GM12878 (cell line): Measurements from ENCODE around the gene TP53I3.

Source experiments
- EGR1 ChIP-seq, 2 experiments: IDR thresholded peaks; 1 replicate in 1 of 2; 2 replicates in 1 of 2; pipeline ENCODE4 v1.6.1; 2011 to 2012; ENCODE audit warnings: low read depth in 2 of 2, low read length in 2 of 2, borderline replicate concordance in 1 of 2, mild to moderate bottlenecking in 1 of 2, moderate library complexity in 1 of 2
- EP300 ChIP-seq, 2 experiments: fragments of 150-350 bp in 1 of 2; IDR thresholded peaks; 2 replicates each; pipeline ENCODE4 v1.6.1; 2011 to 2012; ENCODE audit warnings: low read depth in 2 of 2, low read length in 2 of 2, borderline replicate concordance in 1 of 2, improper control_type of control experiment in 1 of 2, inconsistent platforms in 1 of 2; ENCODE audit not compliant: control insufficient read depth in 1 of 2
- TF ChIP-seq, protein P1 (sequence below), 3 experiments: IDR thresholded peaks in 2 of 3; conservative IDR thresholded peaks in 1 of 3; 2 replicates each; pipeline ENCODE4 v1.5.1; 2011; ENCODE audit warnings: low read depth in 3 of 3, low read length in 3 of 3, mild to moderate bottlenecking in 3 of 3, control low read depth in 2 of 3, moderate library complexity in 2 of 3, inconsistent platforms in 1 of 3, mixed read lengths in 1 of 3; ENCODE audit not compliant: control insufficient read depth in 2 of 3, insufficient read depth in 1 of 3; ENCODE audit errors: extremely low read depth in 1 of 3
- TF ChIP-seq, protein P2 (sequence below): fragments of 450-650 bp; conservative IDR thresholded peaks from 2 replicates; pipeline ENCODE4 v1.6.1; 2017; ENCODE audit warnings: mild to moderate bottlenecking, moderate library complexity

DNA sequence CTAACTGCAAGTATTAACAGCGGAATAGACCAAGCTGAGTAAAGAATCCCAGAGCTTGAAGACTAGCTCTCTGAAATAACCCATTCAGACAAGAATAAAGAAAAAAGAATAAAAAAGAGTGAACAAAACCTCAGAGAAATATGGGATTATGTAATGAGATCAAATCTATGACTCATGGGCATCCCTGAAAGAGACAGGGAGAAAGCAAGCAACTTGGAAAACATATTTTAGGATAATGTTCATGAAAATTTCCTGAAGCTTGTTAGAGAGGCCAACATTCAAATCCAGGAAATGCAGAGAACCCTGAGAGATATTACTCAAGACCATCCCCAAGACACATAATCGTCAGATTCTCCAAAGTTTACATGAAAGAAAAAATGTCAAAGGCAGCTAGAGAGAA, 21.2 kb upstream of the TP53I3 start:
- TF ChIP-seq EP300 (IDR thresholded peaks at IDR 0.05; ENCODE audit: borderline replicate concordance in 1 of 2, control insufficient read depth in 1 of 2, low read depth in 2 of 2, low read length in 2 of 2) (no peak), EGR1 (IDR thresholded peaks at IDR 0.05; ENCODE audit: borderline replicate concordance in 1 of 2, low read depth in 2 of 2, low read length in 2 of 2) (no peak)
- TF ChIP-seq, protein P1, sequence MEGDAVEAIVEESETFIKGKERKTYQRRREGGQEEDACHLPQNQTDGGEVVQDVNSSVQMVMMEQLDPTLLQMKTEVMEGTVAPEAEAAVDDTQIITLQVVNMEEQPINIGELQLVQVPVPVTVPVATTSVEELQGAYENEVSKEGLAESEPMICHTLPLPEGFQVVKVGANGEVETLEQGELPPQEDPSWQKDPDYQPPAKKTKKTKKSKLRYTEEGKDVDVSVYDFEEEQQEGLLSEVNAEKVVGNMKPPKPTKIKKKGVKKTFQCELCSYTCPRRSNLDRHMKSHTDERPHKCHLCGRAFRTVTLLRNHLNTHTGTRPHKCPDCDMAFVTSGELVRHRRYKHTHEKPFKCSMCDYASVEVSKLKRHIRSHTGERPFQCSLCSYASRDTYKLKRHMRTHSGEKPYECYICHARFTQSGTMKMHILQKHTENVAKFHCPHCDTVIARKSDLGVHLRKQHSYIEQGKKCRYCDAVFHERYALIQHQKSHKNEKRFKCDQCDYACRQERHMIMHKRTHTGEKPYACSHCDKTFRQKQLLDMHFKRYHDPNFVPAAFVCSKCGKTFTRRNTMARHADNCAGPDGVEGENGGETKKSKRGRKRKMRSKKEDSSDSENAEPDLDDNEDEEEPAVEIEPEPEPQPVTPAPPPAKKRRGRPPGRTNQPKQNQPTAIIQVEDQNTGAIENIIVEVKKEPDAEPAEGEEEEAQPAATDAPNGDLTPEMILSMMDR (IDR thresholded peaks at IDR 0.05 in 2 of 3, conservative IDR thresholded peaks at IDR 0.05 in 1 of 3; ENCODE audit: control insufficient read depth in 2 of 3, extremely low read depth in 1 of 3, insufficient read depth in 1 of 3, low read depth in 3 of 3, low read length in 3 of 3), result no peak
- TF ChIP-seq, protein P2, sequence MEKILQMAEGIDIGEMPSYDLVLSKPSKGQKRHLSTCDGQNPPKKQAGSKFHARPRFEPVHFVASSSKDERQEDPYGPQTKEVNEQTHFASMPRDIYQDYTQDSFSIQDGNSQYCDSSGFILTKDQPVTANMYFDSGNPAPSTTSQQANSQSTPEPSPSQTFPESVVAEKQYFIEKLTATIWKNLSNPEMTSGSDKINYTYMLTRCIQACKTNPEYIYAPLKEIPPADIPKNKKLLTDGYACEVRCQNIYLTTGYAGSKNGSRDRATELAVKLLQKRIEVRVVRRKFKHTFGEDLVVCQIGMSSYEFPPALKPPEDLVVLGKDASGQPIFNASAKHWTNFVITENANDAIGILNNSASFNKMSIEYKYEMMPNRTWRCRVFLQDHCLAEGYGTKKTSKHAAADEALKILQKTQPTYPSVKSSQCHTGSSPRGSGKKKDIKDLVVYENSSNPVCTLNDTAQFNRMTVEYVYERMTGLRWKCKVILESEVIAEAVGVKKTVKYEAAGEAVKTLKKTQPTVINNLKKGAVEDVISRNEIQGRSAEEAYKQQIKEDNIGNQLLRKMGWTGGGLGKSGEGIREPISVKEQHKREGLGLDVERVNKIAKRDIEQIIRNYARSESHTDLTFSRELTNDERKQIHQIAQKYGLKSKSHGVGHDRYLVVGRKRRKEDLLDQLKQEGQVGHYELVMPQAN, result no peak
